Endothelial cell of umbilical vein (primary cell): ENCODE data around the gene PRKAB1.

Experiments
- EZH2 ChIP-seq: IDR thresholded peaks from 2 replicates; pipeline ENCODE4 v1.6.1; 2012; ENCODE audit warnings: borderline replicate concordance, low read depth, mild to moderate bottlenecking, moderate library complexity, low read length, inconsistent platforms; ENCODE audit not compliant: severe bottlenecking
- GATA2 ChIP-seq: IDR thresholded peaks from 2 replicates; pipeline ENCODE4 v1.7.0; 2011; ENCODE audit warnings: low read depth, mild to moderate bottlenecking, moderate library complexity, mixed read lengths, low read length; ENCODE audit not compliant: insufficient read length, insufficient read depth
- JUN ChIP-seq: IDR thresholded peaks from 2 replicates; pipeline ENCODE4 v1.6.1; 2011; ENCODE audit warnings: borderline replicate concordance, low read depth; ENCODE audit not compliant: insufficient read length, insufficient read depth
- TF ChIP-seq, protein P1 (sequence below), 2 donors: IDR thresholded peaks; 1 replicate in 1 of 2; 2 replicates in 1 of 2; pipeline ENCODE4 v1.5.1; 2011; ENCODE audit warnings: low read length in 2 of 2, mild to moderate bottlenecking in 2 of 2, moderate library complexity in 2 of 2, control low read depth in 1 of 2, inconsistent platforms in 1 of 2, low read depth in 1 of 2; ENCODE audit not compliant: insufficient read depth in 1 of 2; ENCODE audit errors: extremely low read depth in 1 of 2
- TF ChIP-seq, protein P2 (sequence below): IDR thresholded peaks from 2 replicates; pipeline ENCODE4 v1.6.1; 2011; ENCODE audit not compliant: insufficient read depth, insufficient read length

GRCh38 chr12:119620490-119620889, 47.4 kb upstream of the PRKAB1 start:
- TF ChIP-seq, protein P1, sequence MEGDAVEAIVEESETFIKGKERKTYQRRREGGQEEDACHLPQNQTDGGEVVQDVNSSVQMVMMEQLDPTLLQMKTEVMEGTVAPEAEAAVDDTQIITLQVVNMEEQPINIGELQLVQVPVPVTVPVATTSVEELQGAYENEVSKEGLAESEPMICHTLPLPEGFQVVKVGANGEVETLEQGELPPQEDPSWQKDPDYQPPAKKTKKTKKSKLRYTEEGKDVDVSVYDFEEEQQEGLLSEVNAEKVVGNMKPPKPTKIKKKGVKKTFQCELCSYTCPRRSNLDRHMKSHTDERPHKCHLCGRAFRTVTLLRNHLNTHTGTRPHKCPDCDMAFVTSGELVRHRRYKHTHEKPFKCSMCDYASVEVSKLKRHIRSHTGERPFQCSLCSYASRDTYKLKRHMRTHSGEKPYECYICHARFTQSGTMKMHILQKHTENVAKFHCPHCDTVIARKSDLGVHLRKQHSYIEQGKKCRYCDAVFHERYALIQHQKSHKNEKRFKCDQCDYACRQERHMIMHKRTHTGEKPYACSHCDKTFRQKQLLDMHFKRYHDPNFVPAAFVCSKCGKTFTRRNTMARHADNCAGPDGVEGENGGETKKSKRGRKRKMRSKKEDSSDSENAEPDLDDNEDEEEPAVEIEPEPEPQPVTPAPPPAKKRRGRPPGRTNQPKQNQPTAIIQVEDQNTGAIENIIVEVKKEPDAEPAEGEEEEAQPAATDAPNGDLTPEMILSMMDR (IDR thresholded peaks at IDR 0.05; ENCODE audit: extremely low read depth in 1 of 2, insufficient read depth in 1 of 2, low read depth in 1 of 2, low read length in 2 of 2) = no peak
- TF ChIP-seq GATA2 = no peak
- TF ChIP-seq JUN = no peak
- TF ChIP-seq EZH2 = no peak
- TF ChIP-seq, protein P2, sequence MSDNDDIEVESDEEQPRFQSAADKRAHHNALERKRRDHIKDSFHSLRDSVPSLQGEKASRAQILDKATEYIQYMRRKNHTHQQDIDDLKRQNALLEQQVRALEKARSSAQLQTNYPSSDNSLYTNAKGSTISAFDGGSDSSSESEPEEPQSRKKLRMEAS = no peak
